Naive thymus-derived CD8-positive, alpha-beta T cell (primary cell): Measurements from ENCODE around the gene MAD2L1BP. TPM values are rescaled to one million over a fixed set of nuclear protein-coding genes. Genes with fewer than 3 reads are reported as not detected.

ENCODE experiments used
- ATAC-seq, 2 donors: fragments of 150-1000 bp; cut with Tn5 transposase in 1 of 2; sonication (Bioruptor Pico), chemical (Tn5 transposase) in 1 of 2; 1 replicate in 1 of 2; 2 replicates in 1 of 2; pipeline ENCODE4 v1.10.0; 2021; ENCODE audit warnings: mild to moderate bottlenecking in 2 of 2, moderate library complexity in 2 of 2
- POLR2A ChIA-PET: fragments of 350-600 bp; sonication (Branson Sonifier 250); formaldehyde crosslinking; loops from one replicate; lab custom pipeline; 2021; ENCODE audit warnings: antibody characterized with exemption; lab: Charles Lee
- DNase-seq, 10 donors: peaks; one replicate each; pipeline versions ENCODE4 v3.0.0 to v3.0.0-alpha.2; 2020 to 2022
- H3K27ac Mint-ChIP-seq, 10 donors: one replicate each; pipeline ENCODE4 v1.8.0; 2020 to 2022; ENCODE audit warnings: mild to moderate bottlenecking in 10 of 10, mixed read lengths in 10 of 10, moderate library complexity in 4 of 10, inconsistent platforms in 1 of 10
- H3K27me3 Mint-ChIP-seq, 5 donors: one replicate each; pipeline ENCODE4 v1.8.0; 2021 to 2022; ENCODE audit warnings: mixed read lengths in 5 of 5
- H3K36me3 Mint-ChIP-seq, 3 donors: one replicate each; pipeline ENCODE4 v1.8.0; 2020 to 2022; ENCODE audit warnings: mixed read lengths in 3 of 3, mild to moderate bottlenecking in 2 of 3, inconsistent platforms in 1 of 3
- H3K4me1 Mint-ChIP-seq, 4 donors: one replicate each; pipeline ENCODE4 v1.8.0; 2021 to 2022; ENCODE audit warnings: mixed read lengths in 4 of 4
- H3K4me3 Mint-ChIP-seq, 10 donors: one replicate each; pipeline ENCODE4 v1.8.0; 2020 to 2022; ENCODE audit warnings: mild to moderate bottlenecking in 10 of 10, mixed read lengths in 10 of 10, moderate library complexity in 6 of 10, inconsistent platforms in 1 of 10
- H3K9me3 Mint-ChIP-seq, 9 donors: one replicate each; pipeline ENCODE4 v1.8.0; 2020 to 2022; ENCODE audit warnings: mixed read lengths in 9 of 9, mild to moderate bottlenecking in 3 of 9, inconsistent platforms in 1 of 9, moderate library complexity in 1 of 9
- polyA plus RNA-seq, 3 donors: library from polyadenylated mRNA; unstranded; fragments of 300-500 nt; fragmentation: Illumina TruSeq; gene quantifications; one replicate each; pipeline ENCODE4 v1.2.3, GENCODE V29; 2021
- total RNA-seq, 8 experiments: library from RNA in 2 of 8; stranded (reverse) in 2 of 8; gene quantifications; one replicate each; pipeline ENCODE4 v1.2.3 and lab custom pipeline; 2021 to 2026

Gene MAD2L1BP
- total and polyA plus RNA-seq, 5 experiments from 2014 or later = 12.5 to 32.9 (median 19.6) TPM

DNA sequence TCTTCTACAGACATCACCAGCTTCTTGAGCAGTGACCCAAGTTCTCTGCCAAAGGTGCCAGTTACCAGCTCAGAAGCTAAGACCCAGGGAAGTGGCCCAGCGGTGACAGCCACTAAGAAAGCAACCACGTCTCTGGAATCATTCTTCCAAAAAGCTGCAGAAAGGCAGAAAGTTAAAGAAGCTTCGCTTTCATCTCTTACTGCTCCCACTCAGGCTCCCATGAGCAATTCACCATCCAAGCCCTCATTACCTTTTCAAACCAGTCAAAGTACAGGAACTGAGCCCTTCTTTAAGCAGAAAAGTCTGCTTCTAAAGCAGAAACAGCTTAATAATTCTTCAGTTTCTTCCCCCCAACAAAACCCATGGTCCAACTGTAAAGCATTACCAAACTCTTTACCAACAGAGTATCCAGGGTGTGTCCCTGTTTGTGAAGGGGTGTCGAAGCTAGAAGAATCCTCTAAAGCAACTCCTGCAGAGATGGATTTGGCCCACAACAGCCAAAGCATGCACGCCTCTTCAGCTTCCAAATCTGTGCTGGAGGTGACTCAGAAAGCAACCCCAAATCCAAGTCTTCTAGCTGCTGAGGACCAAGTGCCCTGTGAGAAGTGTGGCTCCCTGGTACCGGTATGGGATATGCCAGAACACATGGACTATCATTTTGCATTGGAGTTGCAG lies 21.8 kb upstream of the MAD2L1BP start:
- POLR2A ChIA-PET = interaction anchor here (0.9 to 1.6 kb wide), 3 partner anchors 12 to 55 kb away, joined by 3 to 6 read pairs (median 3); partner anchors contain the start of gene GTPBP2
- Mint-ChIP-seq H3K27ac (peak overlapping the region in 4 of 10 donors; percentile 9 to 85 (median 52)), H3K4me3 (no peak overlapping the region), H3K4me1 (peaks cover 0 to 4% (median 1%) of the 10 kb centered on the region in 4 donors), H3K36me3 (peaks cover 4 to 47% (median 5%) of the 10 kb centered on the region in 3 donors), H3K9me3 (no peaks in the 10 kb centered on the region), H3K27me3 (no peaks in the 10 kb centered on the region)
- no peak for ATAC-seq
- no peak for DNase-seq

DNA sequence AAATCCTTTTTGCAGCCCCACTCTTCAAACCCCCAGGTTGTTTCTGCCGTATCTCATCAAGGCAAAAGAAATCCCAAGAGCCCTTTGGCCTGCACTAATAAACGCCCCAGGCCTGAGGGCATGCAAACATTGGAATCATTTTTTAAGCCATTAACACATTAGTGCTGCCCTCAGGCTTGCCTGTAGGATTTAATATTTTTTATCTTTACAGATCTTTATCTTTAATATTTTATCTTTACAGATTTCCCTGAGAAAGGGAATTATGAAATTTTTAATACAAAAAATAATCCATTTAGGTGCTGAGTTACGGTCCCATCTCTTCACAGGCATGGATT lies 21.3 kb upstream of the MAD2L1BP start:
- H3K4me1 Mint-ChIP-seq = peaks cover 0 to under 1% (median 0%) of the 10 kb centered on the region in 4 donors
- H3K27ac Mint-ChIP-seq = no peak overlapping the region
- no peak overlapping the region for H3K4me3 Mint-ChIP-seq
- DNase-seq (no peak), ATAC-seq (no peak)
- POLR2A ChIA-PET = interaction anchor here (0.9 to 1.6 kb wide), 3 partner anchors 12 to 55 kb away, joined by 3 to 6 read pairs (median 3); partner anchors contain the start of gene GTPBP2
- no peaks in the 10 kb centered on the region for H3K27me3 Mint-ChIP-seq
- H3K36me3 Mint-ChIP-seq = peaks cover 4 to 44% (median 5%) of the 10 kb centered on the region in 3 donors
- H3K9me3 Mint-ChIP-seq = no peaks in the 10 kb centered on the region

DNA sequence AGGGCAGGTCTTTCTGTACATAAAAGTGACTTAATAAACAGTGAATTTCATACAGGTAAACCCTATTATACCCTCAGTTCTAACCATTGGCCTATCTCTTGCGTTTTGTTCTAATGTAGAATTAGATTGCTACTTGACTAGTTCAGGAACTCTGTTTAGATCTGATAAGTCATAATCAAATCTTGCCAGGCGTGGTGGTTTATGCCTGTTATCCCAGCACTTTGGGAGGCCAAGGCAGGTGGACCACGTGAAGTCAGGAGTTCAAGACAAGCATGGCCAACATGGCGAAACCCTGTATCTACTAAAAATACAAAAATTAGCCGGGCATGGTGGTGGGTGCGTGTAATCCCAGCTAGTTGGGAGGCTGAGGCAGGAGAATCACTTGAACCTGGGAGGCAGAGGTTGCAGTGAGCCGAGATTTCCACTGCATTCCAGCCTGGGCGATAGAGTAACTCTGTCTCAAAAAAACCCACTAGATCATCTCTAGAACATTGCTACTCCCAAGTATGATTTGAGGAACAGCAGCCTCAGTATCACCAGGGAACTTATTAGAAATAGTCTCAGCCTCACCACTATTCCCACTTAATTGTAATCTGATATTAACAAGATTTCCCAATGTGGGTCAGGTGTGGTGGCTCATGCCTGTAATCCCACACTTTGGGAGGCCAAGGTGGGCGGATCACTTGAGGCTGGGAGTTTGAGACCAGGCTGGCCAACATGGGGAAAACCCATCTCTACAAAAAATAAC lies 18.7 kb upstream of the MAD2L1BP start:
- H3K4me1 Mint-ChIP-seq = peaks cover 0 to under 1% (median 0%) of the 10 kb centered on the region in 4 donors
- POLR2A ChIA-PET = interaction anchor here (0.7 kb wide), 2 partner anchors 43 to 418 kb away, joined by 3 read pairs; no protein-coding TSS in a partner anchor
- H3K4me3 Mint-ChIP-seq = no peak overlapping the region
- no peaks in the 10 kb centered on the region for H3K9me3 Mint-ChIP-seq
- no peaks in the 10 kb centered on the region for H3K27me3 Mint-ChIP-seq
- H3K27ac Mint-ChIP-seq = peak overlapping the region in 5 of 10 donors; percentile 25 to 72 (median 57)
- no peak for DNase-seq
- ATAC-seq = no peak
- H3K36me3 Mint-ChIP-seq = peaks cover 5 to 43% (median 7%) of the 10 kb centered on the region in 3 donors

DNA sequence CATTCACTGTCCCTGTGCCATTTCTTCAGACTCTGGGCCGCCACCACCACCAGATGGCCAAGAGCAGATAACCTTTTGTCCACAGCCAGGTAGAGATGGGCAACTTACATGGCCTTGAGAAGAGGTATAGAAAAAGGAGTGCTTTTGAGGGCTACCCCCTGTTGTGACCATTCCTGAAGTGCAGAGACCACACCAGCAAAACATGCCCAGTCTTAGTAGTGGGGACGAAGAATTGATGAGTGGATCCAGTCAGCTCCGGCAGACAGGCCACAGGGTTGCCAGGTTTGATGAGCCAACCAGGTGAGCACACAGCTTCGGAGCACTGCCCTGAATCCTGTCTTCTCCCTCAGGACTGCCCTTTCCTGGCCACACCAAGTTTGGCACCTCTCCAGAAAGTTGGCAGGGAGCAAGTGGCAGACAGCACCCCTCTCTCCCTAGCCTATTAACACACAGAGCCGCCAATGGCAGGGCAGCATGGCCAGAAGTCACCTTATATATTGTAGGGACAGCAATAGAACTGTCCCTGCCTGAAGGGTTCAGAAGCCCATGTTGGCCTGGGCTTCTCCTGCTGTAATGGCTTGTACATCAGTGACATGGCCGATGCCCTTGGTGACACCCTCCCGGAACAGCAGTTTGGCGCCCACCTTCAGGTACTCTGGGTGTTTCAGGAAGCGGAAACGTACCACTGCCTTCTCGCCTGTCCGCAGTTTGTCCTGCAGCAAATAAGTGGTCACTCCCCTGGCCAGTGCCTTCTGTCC lies 14.4 kb upstream of the MAD2L1BP start:
- H3K36me3 Mint-ChIP-seq = peaks cover 0 to 55% (median 5%) of the 10 kb centered on the region in 3 donors
- no peak for DNase-seq

DNA sequence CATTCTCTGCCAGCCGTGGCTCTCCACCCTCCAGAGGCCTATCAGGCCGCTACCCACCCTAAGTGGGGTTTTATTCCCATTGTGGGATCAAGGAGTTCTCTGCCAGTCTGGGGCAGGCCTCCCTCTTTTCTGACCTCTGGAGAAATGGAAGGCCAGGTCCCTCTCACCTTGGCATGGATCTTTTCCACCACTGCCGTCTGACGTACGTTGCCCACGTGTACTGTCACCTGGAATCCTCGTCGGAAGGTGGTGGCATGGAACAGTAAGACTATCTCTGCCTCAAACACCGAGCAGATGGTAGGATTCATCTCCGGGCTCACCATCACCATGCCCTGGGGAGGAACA lies 13.8 kb upstream of the MAD2L1BP start:
- peaks cover 0 to 57% (median 5%) of the 10 kb centered on the region in 3 donors for H3K36me3 Mint-ChIP-seq
- peaks cover 5 to 17% (median 10%) of the 10 kb centered on the region in 4 donors for H3K4me1 Mint-ChIP-seq
- no peaks in the 10 kb centered on the region for H3K27me3 Mint-ChIP-seq
- no peaks in the 10 kb centered on the region for H3K9me3 Mint-ChIP-seq
- no peak overlapping the region for H3K4me3 Mint-ChIP-seq
- DNase-seq (no peak), ATAC-seq (no peak)
- peak overlapping the region in 3 of 10 donors; percentile 12 to 63 (median 40) for H3K27ac Mint-ChIP-seq
- POLR2A ChIA-PET = no interaction called here

More for the DNA sequence above, 14.4 kb upstream of the MAD2L1BP start:
- Mint-ChIP-seq H3K4me1 (peaks cover under 1 to 11% (median 5%) of the 10 kb centered on the region in 4 donors), H3K27me3 (no peaks in the 10 kb centered on the region), H3K4me3 (no peak overlapping the region), H3K27ac (peak overlapping the region in 3 of 10 donors; percentile 40 to 62 (median 47)), H3K9me3 (no peaks in the 10 kb centered on the region)
- POLR2A ChIA-PET = no interaction called here
- ATAC-seq = no peak

DNA sequence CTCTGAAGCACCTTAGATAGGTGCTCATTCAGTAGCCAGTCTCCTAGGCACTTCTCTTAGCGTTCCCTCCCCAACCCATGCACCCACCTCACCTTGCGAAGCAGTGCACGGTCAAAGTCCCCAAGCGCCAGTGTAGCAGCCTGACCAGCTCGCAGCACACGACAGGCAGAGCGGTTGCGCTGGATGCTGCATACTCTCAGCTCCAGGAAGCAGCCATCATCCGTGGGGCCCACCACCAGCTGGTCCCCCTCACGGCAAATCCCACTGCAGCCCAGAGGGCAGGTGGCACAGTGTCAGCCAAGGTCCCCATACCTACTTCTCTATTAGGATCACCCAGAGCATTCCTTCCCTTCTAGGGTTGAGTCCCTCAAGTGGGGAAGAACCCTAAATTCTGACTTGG lies 13.1 kb upstream of the MAD2L1BP start:
- DNase-seq (no peak), ATAC-seq (no peak)
- Mint-ChIP-seq H3K9me3 (no peaks in the 10 kb centered on the region), H3K27ac (peak overlapping the region in 5 of 10 donors; percentile 12 to 66 (median 43)), H3K4me3 (no peak overlapping the region), H3K27me3 (no peaks in the 10 kb centered on the region), H3K4me1 (peaks cover 13 to 24% (median 15%) of the 10 kb centered on the region in 4 donors), H3K36me3 (peaks cover 0 to 60% (median 5%) of the 10 kb centered on the region in 3 donors)
- POLR2A ChIA-PET = no interaction called here

DNA sequence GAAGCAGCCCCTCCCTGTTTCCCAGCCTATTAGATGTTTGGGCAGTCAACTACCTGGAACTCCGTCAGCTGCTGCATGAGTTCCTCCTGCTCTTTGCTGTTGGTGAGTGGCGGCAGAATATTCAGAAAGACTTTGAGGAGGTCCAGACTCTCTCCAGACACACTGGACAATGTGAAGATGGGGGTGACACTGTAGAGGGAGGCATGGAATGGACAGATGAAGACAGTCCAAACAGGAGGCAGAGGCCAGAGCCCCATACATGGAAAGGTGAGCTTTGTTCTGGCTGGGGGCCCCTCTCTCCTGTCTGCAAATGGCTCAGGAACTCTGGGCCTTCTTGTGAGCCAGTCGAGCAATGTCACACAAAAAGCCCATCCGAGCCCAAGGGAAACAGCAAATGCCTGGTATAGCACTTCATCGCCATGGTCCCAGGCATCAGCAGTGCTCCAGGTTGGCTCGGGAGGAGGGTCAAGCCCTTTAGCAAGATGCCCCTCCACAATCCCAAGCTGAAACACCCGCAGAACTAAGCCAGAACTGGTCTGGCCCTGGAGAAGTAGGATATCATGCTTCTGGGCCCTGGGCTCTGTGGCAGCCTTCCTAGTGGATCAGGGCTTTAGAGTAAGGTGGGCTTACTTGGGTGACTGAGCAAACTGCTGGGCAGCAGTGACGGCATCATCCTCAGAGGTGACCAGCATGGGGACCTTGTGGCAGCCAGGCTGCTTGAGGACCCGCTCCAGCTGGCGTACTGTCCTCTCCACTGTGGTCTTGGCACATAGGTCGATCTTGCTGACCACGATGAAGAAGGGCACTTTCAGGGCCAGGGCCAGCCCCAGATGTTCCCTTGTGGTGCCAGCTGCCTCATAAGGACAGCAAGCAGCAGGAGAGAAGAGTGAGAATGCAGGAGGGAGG lies 11.5 kb upstream of the MAD2L1BP start:
- Mint-ChIP-seq H3K27ac (peak overlapping the region in 2 of 10 donors; percentile 58 to 71), H3K36me3 (peaks cover 0 to 60% (median 5%) of the 10 kb centered on the region in 3 donors), H3K4me3 (no peak overlapping the region), H3K27me3 (no peaks in the 10 kb centered on the region), H3K9me3 (no peaks in the 10 kb centered on the region), H3K4me1 (peaks cover 19 to 36% (median 26%) of the 10 kb centered on the region in 4 donors)
- POLR2A ChIA-PET = no interaction called here
- ATAC-seq = no peak
- no peak for DNase-seq

DNA sequence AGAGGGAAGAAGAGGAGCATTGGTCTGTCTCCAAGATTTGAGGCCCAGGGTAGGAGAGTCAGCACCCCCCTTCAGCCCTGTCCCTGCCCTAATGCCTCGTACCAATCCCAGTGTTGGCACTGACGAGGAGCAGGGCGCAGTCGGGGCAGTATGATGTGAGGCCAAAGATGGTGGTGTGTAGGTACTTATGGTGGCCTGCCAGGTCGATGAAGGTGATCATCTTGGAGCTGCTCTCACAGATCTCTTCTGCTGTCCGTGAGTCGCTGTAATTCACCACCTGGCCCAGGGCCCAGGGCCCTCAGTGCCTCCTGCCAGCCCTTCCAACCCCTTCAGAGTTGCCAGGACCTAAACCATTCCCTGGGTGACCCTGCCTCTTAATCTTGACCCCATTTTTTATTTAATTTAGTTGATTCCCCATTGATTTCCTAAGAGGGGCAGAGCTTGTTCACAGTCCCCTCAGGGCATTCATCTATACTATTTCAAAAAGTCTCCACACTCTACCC lies 10.8 kb upstream of the MAD2L1BP start:
- ATAC-seq (no peak), DNase-seq (no peak)
- Mint-ChIP-seq H3K27ac (peak overlapping the region in 2 of 10 donors; percentile 11 to 75), H3K36me3 (peaks cover 0 to 60% (median 5%) of the 10 kb centered on the region in 3 donors), H3K27me3 (no peaks in the 10 kb centered on the region), H3K4me1 (peaks cover 21 to 42% (median 28%) of the 10 kb centered on the region in 4 donors), H3K9me3 (no peaks in the 10 kb centered on the region), H3K4me3 (no peak overlapping the region)
- POLR2A ChIA-PET = no interaction called here

DNA sequence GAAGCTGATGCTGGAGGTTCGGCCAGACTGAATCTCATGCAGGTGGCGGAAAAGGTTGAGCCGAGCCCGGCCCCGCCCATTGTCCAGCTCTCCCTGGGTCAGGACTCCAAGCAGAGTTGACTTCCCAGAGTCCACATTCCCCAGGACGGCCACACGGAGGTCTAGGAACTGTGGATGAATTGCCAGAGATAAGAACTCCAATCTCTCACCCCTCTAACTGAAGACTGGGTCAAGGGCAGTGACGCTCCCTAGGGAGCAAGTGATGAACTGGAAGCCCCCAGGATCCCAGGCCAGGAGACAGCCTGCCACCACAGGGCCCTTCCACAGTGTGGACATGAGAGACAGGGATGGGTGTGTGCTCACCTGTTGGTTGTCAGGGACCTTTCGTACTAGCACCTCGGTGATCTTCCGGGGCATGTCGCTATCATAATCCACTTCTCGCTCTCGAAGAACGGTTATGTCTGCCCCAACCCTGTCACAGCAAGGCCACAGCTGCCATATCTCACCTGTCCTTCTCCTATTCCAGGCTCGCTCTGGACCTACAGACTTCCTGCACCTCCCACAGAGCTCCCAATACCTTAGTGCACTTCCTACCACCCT lies 10.1 kb upstream of the MAD2L1BP start:
- Mint-ChIP-seq H3K36me3 (peaks cover 0 to 58% (median 5%) of the 10 kb centered on the region in 3 donors), H3K4me1 (peaks cover 24 to 47% (median 34%) of the 10 kb centered on the region in 4 donors), H3K4me3 (no peak overlapping the region), H3K9me3 (no peaks in the 10 kb centered on the region), H3K27ac (peak overlapping the region in 5 of 10 donors; percentile 7 to 81 (median 41)), H3K27me3 (no peaks in the 10 kb centered on the region)
- POLR2A ChIA-PET = no interaction called here
- no peak for DNase-seq
- no peak for ATAC-seq

DNA sequence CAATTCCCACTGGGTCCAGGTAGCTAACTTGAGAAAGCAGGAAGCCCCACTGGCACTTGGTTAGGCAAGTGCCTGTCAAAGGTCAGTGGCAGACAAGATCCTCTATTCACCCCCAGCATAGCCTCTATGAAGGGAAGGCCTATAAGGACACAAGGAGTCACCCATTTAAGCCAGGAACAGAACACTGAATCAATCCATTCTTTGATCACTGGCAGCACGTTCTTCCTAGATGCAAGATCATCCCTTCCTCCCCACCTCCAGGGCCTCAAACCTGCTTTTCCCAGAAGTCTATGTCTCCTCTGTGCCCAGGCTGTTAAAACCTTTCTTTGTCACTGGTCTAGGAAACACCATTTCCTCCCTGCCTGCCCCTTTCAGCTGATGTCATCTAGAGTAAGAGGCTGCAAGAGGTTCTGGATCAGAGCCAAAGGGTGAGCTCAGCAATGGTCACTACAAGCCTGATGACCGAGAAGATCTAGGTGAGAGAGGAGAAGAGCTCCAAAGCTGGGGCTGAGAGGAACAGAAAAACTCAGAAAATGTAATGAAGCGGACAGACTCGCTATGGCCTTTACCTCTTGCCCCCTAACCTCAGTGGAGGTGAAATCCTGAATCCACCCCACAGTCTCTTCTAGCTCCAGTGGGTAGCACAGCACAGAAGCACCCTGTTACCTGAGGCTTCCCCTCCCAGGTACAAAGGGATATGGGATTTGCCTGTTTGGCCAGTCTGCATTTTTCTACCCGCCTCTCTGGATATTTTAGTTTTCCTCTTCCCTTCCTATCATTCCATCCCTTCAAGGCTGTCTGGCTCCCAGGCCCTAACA lies 8.4 kb upstream of the MAD2L1BP start:
- H3K9me3 Mint-ChIP-seq = no peaks in the 10 kb centered on the region
- ATAC-seq (no peak), DNase-seq (no peak)
- H3K27me3 Mint-ChIP-seq = no peaks in the 10 kb centered on the region
- peaks cover 24 to 43% (median 38%) of the 10 kb centered on the region in 4 donors for H3K4me1 Mint-ChIP-seq
- peak overlapping the region in 9 of 10 donors; percentile 31 to 81 (median 54) for H3K27ac Mint-ChIP-seq
- POLR2A ChIA-PET = interaction anchor here (1.6 kb wide), 1 partner anchor 8 kb away, joined by 4 read pairs; the partner anchor contains the start of gene MAD2L1BP
- H3K36me3 Mint-ChIP-seq = peaks cover 0 to 44% (median 1%) of the 10 kb centered on the region in 3 donors
- peak overlapping the region; percentile 21 to 99 (median 68) for H3K4me3 Mint-ChIP-seq
